OCI-LY7 (cell line): Measurements from ENCODE around the gene AKT3. TPM values are rescaled to one million over a fixed set of nuclear protein-coding genes. Genes with fewer than 3 reads are reported as not detected.

Experiments used
- BruUV-seq: library from RNA; stranded (reverse); fragments of 400-500 nt; replicated peaks from 2 replicates; lab custom pipeline; 2021; lab: Mats Ljungman, UMichigan
- CTCF ChIA-PET: fragments of 300-600 bp; sonication (Branson Sonifier 250); formaldehyde crosslinking; loops from one replicate; lab custom pipeline; 2022; ENCODE audit warnings: antibody characterized with exemption; ENCODE audit not compliant: unreplicated experiment; lab: Charles Lee
- POLR2A ChIA-PET: fragments of 300-600 bp; sonication (Branson Sonifier 250); formaldehyde crosslinking; loops from one replicate; lab custom pipeline; 2022; ENCODE audit warnings: antibody characterized with exemption; lab: Charles Lee
- DNase-seq: peaks from one replicate; pipeline ENCODE4 v3.0.0-alpha.2; 2015; ENCODE audit warnings: low spot score
- H2AFZ ChIP-seq: fragments of 200-600 bp; sonication (generic), shearing (Covaris generic); 2 replicates; pipeline ENCODE4 v1.6.1; 2014; ENCODE audit warnings: mild to moderate bottlenecking, antibody characterized with exemption, low read length, moderate library complexity
- H3K27ac ChIP-seq: fragments of 200-600 bp; sonication (generic); 2 replicates; pipeline ENCODE4 v1.5.1; 2014; ENCODE audit warnings: mixed run types, low read depth, mild to moderate bottlenecking, moderate library complexity, low read length, inconsistent platforms; ENCODE audit not compliant: poor library complexity, severe bottlenecking
- H3K36me3 ChIP-seq: fragments of 200-600 bp; sonication (generic); 2 replicates; pipeline ENCODE4 v1.6.1; 2014; ENCODE audit warnings: mild to moderate bottlenecking, antibody characterized with exemption, low read length, moderate library complexity, mixed read lengths; ENCODE audit not compliant: insufficient read depth
- H3K4me1 ChIP-seq: fragments of 200-600 bp; sonication (generic); 2 replicates; pipeline ENCODE4 v1.5.1; 2014; ENCODE audit warnings: mild to moderate bottlenecking, low read length; ENCODE audit not compliant: insufficient read depth, poor library complexity, severe bottlenecking
- H3K4me2 ChIP-seq: fragments of 200-600 bp; sonication (generic); 2 replicates; pipeline ENCODE4 v1.6.1; 2014; ENCODE audit warnings: mild to moderate bottlenecking, low read length
- H3K4me3 ChIP-seq: fragments of 200-600 bp; sonication (generic); 2 replicates; pipeline ENCODE4 v1.5.1; 2014; ENCODE audit warnings: mild to moderate bottlenecking, low read depth, low read length; ENCODE audit not compliant: poor library complexity, severe bottlenecking
- H3K79me2 ChIP-seq: fragments of 200-600 bp; sonication (generic); 2 replicates; pipeline ENCODE4 v1.6.1; 2016; ENCODE audit warnings: low read depth, mild to moderate bottlenecking, low read length, moderate library complexity, mixed read lengths; ENCODE audit not compliant: insufficient read depth
- H3K9me2 ChIP-seq: fragments of 200-600 bp; sonication (generic); 2 replicates; pipeline ENCODE4 v1.6.1; 2016; ENCODE audit warnings: mild to moderate bottlenecking, low read length, mixed read lengths; ENCODE audit not compliant: insufficient read depth
- H3K9me3 ChIP-seq: fragments of 200-600 bp; sonication (generic); 2 replicates; pipeline ENCODE4 v1.6.1; 2014; ENCODE audit warnings: mild to moderate bottlenecking, mixed run types, low read length, mixed read lengths
- H4K20me1 ChIP-seq: fragments of 200-600 bp; sonication (generic); 2 replicates; pipeline ENCODE4 v1.6.1; 2014; ENCODE audit warnings: mild to moderate bottlenecking, antibody characterized with exemption, low read length, moderate library complexity, mixed read lengths; ENCODE audit not compliant: insufficient read depth
- EZH2phosphoT487 ChIP-seq: fragments of 200-600 bp; sonication (generic); IDR thresholded peaks from 2 replicates; pipeline ENCODE4 v1.6.1; 2018; ENCODE audit warnings: low read depth, borderline replicate concordance, mild to moderate bottlenecking, mixed run types, antibody characterized with exemption, low read length, moderate library complexity, mixed read lengths
- intact Hi-C: fragments of 100-400 bp; cut with micrococcal nuclease; formaldehyde crosslinking; loops from one replicate; pipeline ENCODE4 v1.10.0; 2022; ENCODE audit not compliant: unreplicated experiment
- total RNA-seq, 2 experiments: library from RNA; depleted of rRNA in 1 of 2; stranded (reverse); fragments of >200 nt in 1 of 2; shearing (Covaris generic) in 1 of 2; gene quantifications; 2 replicates each; pipeline ENCODE4 v1.2.3, GENCODE V29; 2014 to 2022
- TF ChIP-seq, protein P1 (sequence below): fragments of 200-600 bp; sonication (generic); conservative IDR thresholded peaks from 2 replicates; pipeline ENCODE4 v1.5.1; 2014; ENCODE audit warnings: mild to moderate bottlenecking, antibody characterized with exemption, low read length, moderate library complexity, mixed read lengths

Gene AKT3
- total RNA-seq, 2 experiments from 2014 or later: 0.29 TPM; not detected in 1

DNA sequence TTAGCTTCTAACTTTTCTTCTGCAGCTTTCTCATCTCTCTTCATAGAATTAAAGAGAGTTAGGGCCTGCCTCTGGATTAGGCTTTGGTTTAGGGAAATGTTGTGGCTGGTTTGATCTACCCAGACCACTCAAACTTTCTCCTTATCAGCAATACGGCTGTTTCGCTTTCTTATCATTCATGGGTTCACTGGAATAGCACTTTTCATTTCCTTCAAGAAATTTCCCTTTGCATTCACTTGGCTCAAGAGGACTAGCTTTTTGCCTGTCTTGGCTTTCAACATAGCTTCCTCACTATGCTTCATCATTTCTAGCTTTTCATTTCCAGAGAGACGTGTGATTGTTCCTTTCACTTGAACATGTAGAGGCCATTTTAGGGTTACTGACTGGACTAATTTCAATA lies 59.6 kb downstream of the AKT3 start:
- no peak overlapping the region for H3K27ac ChIP-seq
- POLR2A ChIA-PET: no interaction called here
- no peaks in the 10 kb centered on the region for H3K9me3 ChIP-seq
- TF ChIP-seq EZH2phosphoT487: no peak
- TF ChIP-seq, protein P1, sequence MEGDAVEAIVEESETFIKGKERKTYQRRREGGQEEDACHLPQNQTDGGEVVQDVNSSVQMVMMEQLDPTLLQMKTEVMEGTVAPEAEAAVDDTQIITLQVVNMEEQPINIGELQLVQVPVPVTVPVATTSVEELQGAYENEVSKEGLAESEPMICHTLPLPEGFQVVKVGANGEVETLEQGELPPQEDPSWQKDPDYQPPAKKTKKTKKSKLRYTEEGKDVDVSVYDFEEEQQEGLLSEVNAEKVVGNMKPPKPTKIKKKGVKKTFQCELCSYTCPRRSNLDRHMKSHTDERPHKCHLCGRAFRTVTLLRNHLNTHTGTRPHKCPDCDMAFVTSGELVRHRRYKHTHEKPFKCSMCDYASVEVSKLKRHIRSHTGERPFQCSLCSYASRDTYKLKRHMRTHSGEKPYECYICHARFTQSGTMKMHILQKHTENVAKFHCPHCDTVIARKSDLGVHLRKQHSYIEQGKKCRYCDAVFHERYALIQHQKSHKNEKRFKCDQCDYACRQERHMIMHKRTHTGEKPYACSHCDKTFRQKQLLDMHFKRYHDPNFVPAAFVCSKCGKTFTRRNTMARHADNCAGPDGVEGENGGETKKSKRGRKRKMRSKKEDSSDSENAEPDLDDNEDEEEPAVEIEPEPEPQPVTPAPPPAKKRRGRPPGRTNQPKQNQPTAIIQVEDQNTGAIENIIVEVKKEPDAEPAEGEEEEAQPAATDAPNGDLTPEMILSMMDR: no peak
- intact Hi-C loops: no loop called here
- no peaks in the 10 kb centered on the region for H3K36me3 ChIP-seq
- CTCF ChIA-PET: interaction anchor here (0.6 kb wide), 1 partner anchor 39 kb away, joined by 3 read pairs; no protein-coding TSS in a partner anchor
- no peaks in the 10 kb centered on the region for H3K9me2 ChIP-seq
- no peaks in the 10 kb centered on the region for H3K4me1 ChIP-seq
- BruUV-seq: no TSS peak
- DNase-seq: no peak
- no peak overlapping the region for H3K4me2 ChIP-seq
- H4K20me1 ChIP-seq: no peaks in the 10 kb centered on the region
- no peak overlapping the region for H3K4me3 ChIP-seq
- H2AFZ ChIP-seq: no peak overlapping the region
- no peaks in the 10 kb centered on the region for H3K79me2 ChIP-seq

DNA sequence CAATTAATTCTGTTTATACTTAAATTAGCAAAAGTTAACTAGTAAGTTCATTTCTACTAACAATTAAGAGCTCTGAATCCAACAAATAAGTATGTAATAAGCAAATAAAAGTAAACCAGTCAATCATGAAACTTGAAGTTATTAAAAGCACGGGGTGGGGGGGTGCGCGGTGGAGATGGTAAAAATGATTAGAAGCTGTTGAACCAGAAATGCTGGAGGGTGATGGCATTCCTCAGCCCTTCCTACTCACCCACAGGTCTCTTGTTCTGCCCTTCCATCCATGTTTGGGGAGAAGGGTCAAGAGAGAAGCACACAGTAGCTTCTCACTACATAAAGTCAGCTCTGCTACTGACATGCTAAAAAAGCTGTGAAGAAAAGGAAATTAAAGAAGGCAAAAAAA lies 63.5 kb downstream of the AKT3 start:
- ChIA-PET CTCF (no interaction called here), POLR2A (interaction anchor here (0.6 to 1.2 kb wide), 5 partner anchors 26 to 1476 kb away, joined by 3 to 4 read pairs (median 3); no protein-coding TSS in a partner anchor)
- no peak for DNase-seq
- Histone ChIP-seq H3K4me3 (no peak overlapping the region), H3K27ac (no peak overlapping the region), H3K4me2 (no peak overlapping the region), H3K4me1 (no peaks in the 10 kb centered on the region), H3K36me3 (no peaks in the 10 kb centered on the region), H3K9me2 (no peaks in the 10 kb centered on the region), H4K20me1 (no peaks in the 10 kb centered on the region), H3K9me3 (no peaks in the 10 kb centered on the region), H3K79me2 (no peaks in the 10 kb centered on the region), H2AFZ (no peak overlapping the region)
- intact Hi-C loops: no loop called here
- no peak for TF ChIP-seq EZH2phosphoT487
- TF ChIP-seq, protein P1: no peak
- no TSS peak for BruUV-seq

DNA sequence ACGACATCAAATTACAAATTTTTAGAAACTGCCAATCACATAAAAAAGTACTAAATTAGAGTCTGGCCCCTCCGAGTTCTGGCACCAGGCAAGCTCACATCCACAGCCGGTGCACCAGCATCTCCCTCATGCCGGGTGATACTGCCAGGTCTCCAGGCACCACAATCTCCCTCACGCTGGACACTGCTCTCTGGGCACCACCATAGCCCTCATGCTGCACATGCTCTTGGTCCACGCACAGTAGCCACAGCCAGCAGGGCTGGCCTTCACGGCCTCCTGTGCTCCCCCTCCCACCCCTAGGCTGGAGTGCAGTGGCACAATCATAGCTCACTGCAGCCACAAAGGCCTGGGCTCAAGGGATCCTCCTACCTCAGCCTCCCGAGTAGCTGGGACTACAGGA lies 65.5 kb downstream of the AKT3 start:
- Histone ChIP-seq H4K20me1 (no peaks in the 10 kb centered on the region), H3K27ac (no peak overlapping the region), H3K9me3 (no peaks in the 10 kb centered on the region), H3K79me2 (no peaks in the 10 kb centered on the region), H3K4me3 (no peak overlapping the region), H3K4me2 (no peak overlapping the region), H3K4me1 (no peaks in the 10 kb centered on the region), H3K9me2 (no peaks in the 10 kb centered on the region), H3K36me3 (no peaks in the 10 kb centered on the region), H2AFZ (no peak overlapping the region)
- CTCF ChIA-PET: no interaction called here
- intact Hi-C loops: no loop called here
- POLR2A ChIA-PET: interaction anchor here (0.7 kb wide), 2 partner anchors 15 to 930 kb away, joined by 3 to 5 read pairs; no protein-coding TSS in a partner anchor
- BruUV-seq: no TSS peak
- TF ChIP-seq, protein P1: no peak
- TF ChIP-seq EZH2phosphoT487: no peak
- DNase-seq: no peak
